HG02678 (cell line): ENCODE results near the gene MAGEA8.
"Not testable (repeated sequence)": the region's sequence is repeated elsewhere in the genome, so short reads cannot be mapped to it uniquely, and the experiment has no call there.

Source experiments
- ATAC-seq: cut with Tn5 transposase; IDR thresholded peaks from one replicate; pipeline ENCODE4 v1.9.1; 2021; ENCODE audit warnings: mild to moderate bottlenecking, moderate library complexity; ENCODE audit not compliant: unreplicated experiment

MAGEA8 gene, protein sequence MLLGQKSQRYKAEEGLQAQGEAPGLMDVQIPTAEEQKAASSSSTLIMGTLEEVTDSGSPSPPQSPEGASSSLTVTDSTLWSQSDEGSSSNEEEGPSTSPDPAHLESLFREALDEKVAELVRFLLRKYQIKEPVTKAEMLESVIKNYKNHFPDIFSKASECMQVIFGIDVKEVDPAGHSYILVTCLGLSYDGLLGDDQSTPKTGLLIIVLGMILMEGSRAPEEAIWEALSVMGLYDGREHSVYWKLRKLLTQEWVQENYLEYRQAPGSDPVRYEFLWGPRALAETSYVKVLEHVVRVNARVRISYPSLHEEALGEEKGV

DNA sequence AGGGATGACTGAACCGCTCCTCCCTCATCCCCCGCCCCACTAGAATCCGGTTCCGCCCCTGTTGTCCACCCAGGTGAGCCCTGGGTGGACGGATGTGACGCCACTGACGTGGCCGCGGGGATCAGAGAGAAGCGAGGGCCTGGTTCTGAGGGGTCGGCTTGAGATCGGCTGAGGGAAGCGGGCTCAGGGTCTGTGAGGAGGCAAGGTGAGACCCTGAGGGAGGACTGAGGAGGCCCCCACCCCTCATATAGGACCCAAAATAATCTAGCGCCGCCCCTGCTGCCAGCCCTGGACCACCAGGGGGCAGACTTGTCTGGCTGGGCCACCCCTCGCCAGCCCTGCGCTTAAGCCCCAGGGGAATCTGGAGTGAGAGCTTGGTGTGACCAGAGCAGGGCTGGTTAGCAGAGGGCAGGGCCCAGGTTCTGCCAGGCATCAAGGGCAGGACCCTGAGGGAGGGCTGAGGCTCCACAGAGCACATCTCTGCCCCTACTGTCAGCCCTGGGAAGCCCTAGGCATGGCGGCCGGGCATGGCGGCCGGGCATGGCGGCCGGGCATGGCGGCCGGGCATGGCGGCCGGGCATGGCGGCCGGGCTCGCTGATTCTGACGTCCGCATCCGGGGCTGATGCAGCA, at the start of gene MAGEA8:
MAGEA8 (plus strand) TSS at position 103 of the 631 bp plus-strand sequence. CDS start 3,090 bp downstream, outside the sequence.
- no peak for ATAC-seq

DNA sequence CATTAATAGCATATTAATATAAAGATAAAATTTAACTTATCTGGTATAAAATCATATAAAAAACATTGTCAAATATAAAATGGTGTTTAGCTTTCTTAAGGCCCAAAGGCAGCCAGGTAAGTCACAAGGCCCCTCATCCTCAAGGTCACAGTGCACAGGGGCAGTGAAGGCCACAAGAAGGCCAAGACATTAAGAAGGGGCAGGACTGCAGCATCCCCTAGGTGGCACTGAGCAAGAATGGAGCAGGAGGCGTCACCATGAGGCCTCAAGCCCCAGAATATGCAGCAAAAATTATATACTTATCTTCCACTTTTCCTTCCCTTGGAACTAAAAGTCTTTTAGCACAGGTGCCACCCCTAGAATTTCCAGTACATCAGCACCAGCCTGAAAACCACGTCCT, 49.5 kb upstream of the MAGEA8 start:
- no peak for ATAC-seq

DNA sequence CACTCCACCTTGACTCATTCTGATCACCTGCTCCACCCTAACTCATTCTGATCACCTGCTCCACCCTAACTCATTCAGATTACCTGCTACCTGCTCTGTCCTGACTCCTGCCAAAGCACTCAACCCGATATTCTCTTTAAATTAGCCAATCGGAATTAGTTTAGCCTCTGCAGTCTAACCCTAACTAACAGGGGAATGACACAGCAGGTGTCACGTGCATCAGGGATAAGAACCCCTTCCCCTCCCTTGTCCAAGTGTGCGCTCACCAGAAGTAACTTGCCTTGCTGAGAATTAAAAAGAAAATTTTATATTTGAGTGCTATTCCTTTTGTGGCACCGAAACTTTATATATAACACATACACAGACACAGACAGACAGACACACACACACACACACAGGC, 44.3 kb upstream of the MAGEA8 start:
- not testable (repeated sequence) for ATAC-seq

DNA sequence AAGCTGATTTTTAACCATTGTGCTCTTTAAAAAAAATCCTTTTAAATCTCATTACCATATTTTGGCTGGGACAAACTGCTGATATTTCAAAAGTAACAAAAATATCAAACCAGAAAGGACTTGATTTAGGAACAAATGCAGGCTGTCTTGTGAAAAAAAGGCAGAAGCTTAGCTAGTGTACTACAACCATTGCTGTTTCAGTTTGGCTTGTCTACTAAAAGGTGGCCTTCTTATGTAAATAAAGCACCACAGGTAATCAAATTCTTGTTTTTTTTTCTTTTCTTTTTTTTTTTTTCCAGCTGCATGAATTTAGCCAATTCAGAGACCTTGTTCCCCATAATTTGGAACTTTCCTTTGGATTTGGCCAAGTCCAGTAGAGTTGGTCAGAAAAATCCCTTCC, 43.8 kb upstream of the MAGEA8 start:
- no peak for ATAC-seq

DNA sequence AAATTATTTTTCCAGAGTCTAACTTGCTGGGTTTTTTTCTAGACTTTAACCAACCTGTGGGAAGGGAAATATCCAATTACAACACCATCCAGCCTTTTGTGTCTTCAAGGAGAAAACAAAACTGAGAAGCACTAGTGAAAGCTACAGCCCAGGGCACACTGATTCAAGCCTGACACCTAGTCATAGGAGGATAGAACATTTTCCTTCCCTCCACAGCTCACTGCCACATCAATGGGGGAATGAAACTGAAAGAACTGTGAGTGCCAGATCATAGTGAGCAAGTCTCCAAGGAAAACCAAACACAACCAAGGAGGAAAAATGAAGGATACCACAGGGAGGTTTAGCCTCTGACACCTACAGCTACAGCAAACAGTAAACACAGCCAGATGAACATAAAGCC, 43.3 kb upstream of the MAGEA8 start:
- peak; percentile 63 for ATAC-seq

DNA sequence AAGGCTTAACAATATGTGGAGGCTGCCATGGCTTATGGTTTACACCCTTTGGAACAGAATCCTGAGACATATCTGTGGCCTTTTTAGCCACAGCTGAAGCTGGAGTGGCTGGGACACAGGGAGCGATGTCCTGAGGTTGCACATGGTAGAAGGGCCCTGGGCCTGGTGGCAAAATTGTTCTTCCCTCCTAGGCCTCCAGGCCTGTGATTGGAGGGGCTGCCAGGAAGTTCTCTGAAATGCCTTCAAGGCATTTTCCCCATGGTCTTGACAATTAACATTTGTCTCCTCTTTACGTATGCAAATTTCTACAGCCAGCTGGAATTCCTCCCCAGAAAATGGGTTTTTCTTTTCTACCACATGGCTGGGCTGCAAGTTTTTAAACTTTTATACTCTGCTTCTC, 39.1 kb upstream of the MAGEA8 start:
- ATAC-seq: no peak

DNA sequence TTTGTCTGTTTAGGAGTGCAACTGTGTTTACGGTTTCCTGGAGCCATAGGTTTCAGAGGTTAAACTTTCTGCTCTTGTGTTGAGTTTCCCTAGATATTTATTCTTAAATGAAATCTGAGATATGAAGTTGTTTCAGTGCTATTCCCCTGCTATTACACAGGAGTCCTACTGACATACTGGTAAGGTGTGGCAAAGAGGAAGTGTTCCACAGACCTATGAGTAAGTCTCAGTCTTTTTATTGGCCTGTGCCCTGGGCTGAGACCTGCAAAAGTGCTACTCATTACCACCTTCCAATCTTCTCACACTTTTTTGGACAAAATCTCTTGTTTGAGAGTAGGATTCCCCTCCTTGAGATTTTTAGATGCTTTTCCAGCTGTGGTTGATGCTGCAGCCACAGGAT, 35.6 kb upstream of the MAGEA8 start:
- no peak for ATAC-seq

DNA sequence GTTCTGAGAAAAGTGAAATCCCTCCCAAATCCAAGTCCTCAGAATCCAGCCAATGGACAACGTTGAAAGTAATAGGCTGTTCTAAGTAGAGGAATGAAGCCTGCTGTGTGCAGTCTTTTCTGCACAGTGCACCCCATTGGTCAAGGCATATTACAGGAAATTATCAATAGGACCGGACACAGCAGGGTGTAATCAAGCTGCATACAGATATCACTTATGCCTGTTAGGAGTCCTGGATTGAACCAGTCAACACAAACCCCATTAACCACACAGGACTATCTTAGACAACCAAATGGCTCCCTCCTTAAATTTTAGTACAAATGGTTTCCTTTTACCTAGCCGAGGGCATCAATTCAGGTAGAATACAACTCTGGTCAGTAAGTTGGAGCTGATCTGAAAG, 34.2 kb upstream of the MAGEA8 start:
- no peak for ATAC-seq

DNA sequence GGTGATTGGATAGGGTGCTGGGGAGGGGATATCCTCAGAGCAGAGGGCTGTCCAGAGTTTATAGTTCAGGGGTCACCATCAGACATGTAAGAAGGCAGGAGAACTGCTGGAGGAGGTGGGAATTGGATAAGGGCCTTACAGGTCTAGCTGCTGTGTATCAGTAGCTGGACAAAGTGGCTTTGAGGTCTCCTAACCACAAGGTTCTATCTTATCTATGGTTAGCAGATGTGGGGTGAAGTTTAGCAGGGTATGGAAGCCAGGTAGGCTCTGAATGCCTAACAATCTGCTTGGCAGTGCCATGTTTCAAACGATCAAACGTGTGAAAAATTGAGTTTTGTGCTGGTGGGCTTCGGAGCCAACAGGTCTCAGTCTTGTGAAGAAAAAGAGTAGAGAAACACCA, 32.1 kb upstream of the MAGEA8 start:
- ATAC-seq: no peak

DNA sequence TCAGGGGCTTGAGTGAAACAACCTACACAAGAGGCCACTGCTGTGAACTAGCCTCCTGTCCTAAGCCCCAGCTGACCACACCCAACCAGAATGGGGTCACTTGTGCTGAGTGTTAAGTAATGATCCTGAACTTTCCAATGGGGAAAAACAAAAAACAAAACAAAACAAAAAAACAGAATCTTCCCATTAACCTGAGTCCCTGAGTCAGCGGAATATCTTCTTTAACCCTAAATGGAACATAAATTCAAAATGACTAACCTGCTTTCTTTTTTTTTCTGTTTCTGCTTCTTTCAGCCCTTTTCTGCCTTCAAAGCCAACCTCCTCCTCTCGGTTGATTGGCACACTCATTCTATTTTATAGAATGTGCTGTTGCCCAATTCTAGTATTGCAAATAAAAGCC, 31.2 kb upstream of the MAGEA8 start:
- ATAC-seq: no peak

DNA sequence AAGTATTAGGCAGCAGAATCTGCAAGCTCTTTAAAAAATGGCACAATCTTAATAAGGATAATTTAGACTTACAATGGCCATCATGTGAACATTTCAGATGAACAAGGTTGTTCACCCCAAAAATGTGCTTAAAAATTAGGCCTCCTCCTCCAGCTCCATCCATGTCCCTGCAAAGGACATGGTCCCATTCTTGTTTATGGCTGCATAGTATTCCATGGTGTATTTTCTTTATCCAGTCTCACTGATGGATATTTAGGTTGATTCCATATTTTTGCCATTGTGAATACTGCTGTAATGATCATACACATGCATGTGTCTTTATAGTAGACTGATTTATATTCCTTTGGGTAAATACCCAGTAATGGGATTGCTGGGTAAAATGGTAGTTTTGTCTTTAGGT, 29.1 kb upstream of the MAGEA8 start:
- no peak for ATAC-seq

DNA sequence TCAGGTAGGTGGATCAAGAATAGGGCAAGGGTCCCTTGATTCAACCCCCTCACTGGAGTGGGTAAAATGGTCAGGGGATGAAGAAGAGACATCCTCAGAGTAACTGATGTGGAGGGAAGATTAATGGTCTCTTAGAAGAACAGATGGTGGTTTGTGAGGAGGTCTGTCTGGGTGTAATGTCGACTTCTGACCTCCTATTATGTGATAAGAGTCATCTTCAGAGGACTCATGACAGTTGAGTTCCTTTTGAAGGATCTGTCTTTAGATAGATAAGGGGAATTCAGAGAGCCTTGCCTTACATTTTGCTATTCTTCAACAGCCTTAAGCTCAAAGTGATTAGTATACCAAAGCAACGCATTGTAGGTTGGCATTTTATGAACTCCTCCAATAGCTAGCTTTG, 27.1 kb upstream of the MAGEA8 start:
- no peak for ATAC-seq

DNA sequence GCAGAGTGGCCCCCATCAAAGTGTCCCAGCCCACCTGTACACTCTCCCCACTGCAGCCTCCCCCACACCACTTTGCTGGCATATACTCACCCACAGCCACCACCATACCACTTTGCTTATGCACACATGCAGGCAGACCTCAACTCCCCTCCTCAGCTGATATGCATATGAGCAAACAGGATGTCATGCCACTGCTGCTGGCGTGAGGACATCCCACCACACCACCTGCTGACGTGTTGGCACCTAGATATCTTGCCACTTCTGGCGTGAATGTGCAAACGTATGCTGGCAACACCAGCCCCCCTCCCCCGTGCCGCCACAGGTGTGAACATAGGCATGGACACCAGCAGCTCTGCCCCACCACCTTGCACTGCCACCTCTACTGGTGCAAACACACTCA, 22.4 kb upstream of the MAGEA8 start:
- no peak for ATAC-seq

DNA sequence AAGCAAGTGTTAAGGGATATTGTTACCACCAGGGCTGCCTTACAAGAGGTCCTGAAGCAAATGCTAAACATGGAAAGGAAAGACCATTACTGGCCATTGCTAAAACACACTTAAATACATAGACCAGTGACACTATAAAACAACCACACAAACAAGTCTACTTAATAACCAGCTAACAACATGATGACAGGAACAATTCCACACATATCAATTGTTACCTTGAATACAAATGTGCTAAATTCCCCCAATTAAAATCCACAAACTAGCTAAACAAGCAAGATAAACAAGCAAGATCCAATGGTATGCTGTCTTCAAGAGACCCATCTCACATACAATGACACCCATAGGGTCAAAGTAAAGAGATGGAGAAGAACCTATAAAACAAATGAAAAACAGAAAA, 20.5 kb upstream of the MAGEA8 start:
- no peak for ATAC-seq

DNA sequence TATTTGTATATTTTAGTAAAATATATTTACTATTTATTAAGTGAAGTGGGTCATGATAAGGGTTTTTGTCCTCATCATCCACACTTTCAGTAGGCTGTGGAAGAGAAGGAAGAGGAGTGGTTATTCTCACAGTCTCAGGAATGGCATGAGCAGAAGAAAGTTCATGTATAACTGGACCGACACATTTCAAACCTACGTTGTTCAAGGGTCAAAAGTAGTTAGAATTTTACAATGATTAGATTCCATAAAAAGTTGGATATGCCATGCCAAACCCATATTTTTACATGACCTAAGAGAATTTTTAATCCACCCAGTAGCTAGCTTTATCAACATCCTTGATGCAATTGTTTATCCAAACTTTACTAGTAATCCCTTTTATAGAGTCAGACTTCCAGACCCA, 15.6 kb upstream of the MAGEA8 start:
- no peak for ATAC-seq

DNA sequence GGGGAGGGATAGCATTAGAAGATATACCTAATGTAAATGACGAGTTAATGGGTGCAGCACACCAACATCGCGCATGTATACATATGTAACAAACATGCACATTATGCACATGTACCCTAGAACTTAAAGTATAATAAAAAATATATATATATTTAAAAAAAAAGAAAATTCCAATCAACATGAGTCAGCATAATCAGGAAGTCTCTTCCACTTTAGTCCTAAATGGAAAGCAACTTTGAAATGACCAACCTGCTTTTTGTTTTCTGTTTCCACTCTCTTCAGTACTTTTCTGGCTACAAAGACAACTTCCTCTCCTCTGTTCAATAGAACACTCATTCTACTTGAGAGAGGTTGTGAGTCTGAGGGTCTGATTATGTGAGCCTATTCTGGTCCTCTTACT, 13.5 kb upstream of the MAGEA8 start:
- no peak for ATAC-seq

DNA sequence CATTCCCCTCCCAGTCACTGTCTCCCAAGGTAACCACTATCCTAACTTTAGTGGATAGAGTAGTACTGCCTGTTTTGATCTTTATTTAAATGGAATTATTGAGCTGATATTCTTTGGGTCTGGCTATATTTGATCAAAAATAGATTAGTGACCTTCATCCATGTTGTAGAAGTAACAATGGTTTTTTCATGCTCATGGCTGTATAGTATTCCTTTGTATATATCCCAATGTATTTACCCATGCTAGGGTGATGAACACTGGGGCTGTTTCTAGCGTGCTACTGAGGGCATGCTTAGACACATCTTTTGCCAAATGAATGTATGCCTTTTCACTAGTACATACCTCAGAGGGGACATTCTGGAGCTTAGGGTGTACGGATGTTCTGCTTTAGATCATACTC, 10.1 kb upstream of the MAGEA8 start:
- no peak for ATAC-seq

DNA sequence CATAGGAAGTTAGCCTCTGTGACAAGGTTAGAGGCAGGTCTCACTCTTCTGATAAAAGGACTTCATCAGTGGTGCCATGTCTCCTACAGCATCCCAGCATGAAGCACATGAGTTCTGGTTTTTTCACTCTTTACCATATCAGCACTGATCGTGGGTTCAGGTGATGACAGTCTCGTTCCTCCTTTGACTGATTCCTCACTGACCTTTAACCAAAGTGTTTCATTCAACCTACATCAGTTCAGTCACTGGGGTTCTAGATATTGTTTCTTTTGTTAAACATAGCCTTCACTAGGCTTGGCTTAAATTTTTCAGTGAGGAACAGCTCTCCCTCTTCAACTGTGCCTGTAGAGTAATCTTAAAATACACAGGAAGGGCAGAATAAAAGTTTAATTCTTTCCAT, 9.6 kb upstream of the MAGEA8 start:
- no peak for ATAC-seq

DNA sequence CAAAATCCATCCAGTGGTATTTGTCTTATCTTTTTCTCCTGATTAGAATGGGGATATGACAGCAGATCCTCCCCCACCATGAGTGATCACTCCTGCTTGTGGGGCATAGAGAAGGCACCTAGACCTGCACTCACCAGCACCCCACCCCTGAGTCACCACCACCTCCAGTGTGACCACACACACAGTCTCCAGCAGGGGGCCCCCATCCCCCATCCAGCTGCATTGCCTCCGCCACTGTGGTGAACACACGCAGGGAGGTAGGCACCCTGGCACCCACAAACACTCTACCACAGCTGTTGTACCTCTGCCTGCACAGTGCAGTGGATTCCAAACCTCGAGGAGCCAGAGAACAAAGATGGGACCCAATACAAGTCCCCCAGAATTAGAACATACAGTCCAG, 9.0 kb upstream of the MAGEA8 start:
- peak; percentile 95 for ATAC-seq

DNA sequence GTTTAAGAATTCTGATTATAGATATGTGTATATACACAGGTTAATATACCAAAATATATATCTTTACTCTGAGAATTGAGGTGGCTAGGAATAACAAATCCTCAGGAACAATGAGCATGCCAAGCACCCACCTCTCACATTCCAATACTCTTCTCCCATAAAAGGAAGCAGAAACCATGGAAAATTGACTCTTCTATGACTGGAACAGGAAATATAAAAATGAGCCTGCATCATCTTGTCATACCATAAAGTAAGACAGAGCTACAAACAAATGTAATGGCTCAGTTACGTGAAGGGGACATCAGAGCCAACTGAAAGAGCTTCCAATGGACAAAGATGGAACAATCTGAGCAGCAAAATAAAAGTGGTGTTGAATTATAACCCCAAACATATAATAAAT, 3.8 kb upstream of the MAGEA8 start:
- no peak for ATAC-seq

DNA sequence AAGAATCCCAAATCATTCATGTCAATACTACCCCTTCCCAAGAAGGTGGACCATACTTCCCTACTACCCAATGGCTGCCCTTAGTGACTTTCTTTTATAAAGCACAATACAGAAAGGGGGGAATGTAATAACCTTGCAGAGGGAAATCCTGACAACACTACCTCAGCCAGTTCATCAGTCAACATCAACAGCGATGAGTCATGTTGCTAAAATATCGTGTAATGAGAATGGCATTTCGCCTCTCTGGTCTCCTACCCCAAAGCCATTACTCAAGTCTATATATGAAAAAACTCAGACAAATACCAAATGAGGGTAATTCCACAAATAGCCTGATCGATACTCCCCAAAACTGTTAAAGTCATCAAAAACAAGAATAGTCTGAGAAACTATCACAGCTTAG, 3.3 kb upstream of the MAGEA8 start:
- no peak for ATAC-seq

DNA sequence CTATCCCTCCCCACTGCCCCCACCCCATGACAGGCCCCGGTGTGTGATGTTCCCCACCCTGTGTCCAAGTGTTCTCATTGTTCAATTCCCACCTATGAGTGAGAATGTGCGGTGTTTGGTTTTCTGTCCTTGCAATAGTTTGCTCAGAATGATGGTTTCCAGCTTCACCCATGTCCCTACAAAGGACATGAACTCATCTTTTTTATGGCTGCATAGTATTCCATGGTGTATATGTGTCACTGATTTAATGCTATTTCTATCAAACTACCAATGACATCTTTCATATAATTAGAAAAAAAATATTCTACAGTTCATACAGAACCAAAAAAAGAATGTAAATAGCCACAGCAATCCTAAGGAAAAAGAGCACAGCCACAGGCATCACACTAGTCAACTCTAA, 9.8 kb downstream of the MAGEA8 start:
- not testable (repeated sequence) for ATAC-seq

DNA sequence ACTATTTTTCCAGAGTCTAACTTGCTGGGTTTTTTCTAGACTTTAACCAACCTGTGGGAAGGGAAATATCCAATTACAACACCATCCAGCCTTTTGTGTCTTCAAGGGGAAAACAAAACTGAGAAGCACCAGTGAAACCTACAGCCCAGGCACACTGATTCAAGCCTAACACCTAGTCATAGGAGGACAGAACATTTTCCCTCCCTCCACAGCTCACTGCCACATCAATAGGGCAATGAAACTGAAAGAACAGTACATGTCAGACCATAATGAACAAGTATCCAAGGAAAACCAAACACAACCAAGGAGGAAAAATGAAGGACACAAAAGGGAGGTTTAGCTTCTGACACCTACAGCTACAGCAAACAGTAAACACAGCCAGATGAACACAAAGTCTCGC, 17.6 kb downstream of the MAGEA8 start:
- ATAC-seq: no peak
